Gastrocnemius medialis (tissue), 4 donors: ENCODE results near the gene ANAPC16. TPM values are rescaled to one million over a fixed set of nuclear protein-coding genes. Genes with fewer than 3 reads are reported as not detected.
"Not testable (repeated sequence)": the region's sequence is repeated elsewhere in the genome, so short reads cannot be mapped to it uniquely, and the experiment has no call there.

Experiments
- ATAC-seq, 2 donors: fragments of 150-250 bp; one replicate each; pipeline ENCODE4 v1.9.1; 2016
- DNase-seq, 2 donors: peaks; one replicate each; pipeline ENCODE4 v3.0.0-alpha.2; 2019
- H3K27ac ChIP-seq, 4 donors: fragments of 200-600 bp; sonication (generic); 1 replicate in 1 of 4; 2 replicates in 3 of 4; pipeline ENCODE4 v1.5.1; 2016 to 2018; ENCODE audit warnings: mild to moderate bottlenecking in 2 of 4, moderate library complexity in 1 of 4
- H3K27me3 ChIP-seq, 3 donors: fragments of 200-600 bp; sonication (generic) in 2 of 3; 1 replicate in 1 of 3; 2 replicates in 2 of 3; pipeline versions ENCODE4 v1.5.1 to v1.6.0; 2016 to 2019; ENCODE audit warnings: mild to moderate bottlenecking in 1 of 3, moderate library complexity in 1 of 3
- H3K36me3 ChIP-seq, 2 donors: fragments of 200-600 bp; sonication (generic) in 1 of 2; one replicate each; pipeline ENCODE4 v1.5.1; 2017 to 2018
- H3K4me1 ChIP-seq, 2 donors: fragments of 200-600 bp; sonication (generic) in 1 of 2; one replicate each; pipeline ENCODE4 v1.5.1; 2016 to 2017; ENCODE audit warnings: mild to moderate bottlenecking in 2 of 2
- H3K4me3 ChIP-seq, 4 donors: fragments of 200-600 bp; sonication (generic) in 3 of 4; 1 replicate in 1 of 4; 2 replicates in 3 of 4; pipeline ENCODE4 v1.5.1; 2016 to 2019; ENCODE audit warnings: mild to moderate bottlenecking in 2 of 4
- H3K9me3 ChIP-seq, 3 donors: fragments of 200-600 bp; sonication (generic) in 2 of 3; 1 replicate in 1 of 3; 2 replicates in 2 of 3; pipeline ENCODE4 v1.5.1; 2016 to 2019
- CTCF ChIP-seq, 5 experiments: fragments of 450-650 bp in 3 of 5; fragments of 200-600 bp in 2 of 5; sonication (generic) in 2 of 5; IDR thresholded peaks in 4 of 5; conservative IDR thresholded peaks in 1 of 5; 1 replicate in 4 of 5; 2 replicates in 1 of 5; pipeline ENCODE4 v1.5.1; 2016 to 2019; ENCODE audit warnings: antibody characterized with exemption in 5 of 5, mild to moderate bottlenecking in 3 of 5, moderate library complexity in 3 of 5
- POLR2A ChIP-seq, 2 donors: fragments of 450-650 bp; IDR thresholded peaks; one replicate each; pipeline ENCODE4 v1.6.1; 2017; ENCODE audit warnings: antibody characterized with exemption in 2 of 2, mild to moderate bottlenecking in 2 of 2, moderate library complexity in 2 of 2
- in situ Hi-C, 4 donors: fragments of 200-750 bp; cut with MboI; loops; one replicate each; pipeline versions ENCODE4 v1.15.0 to v1.8.0; 2017; ENCODE audit warnings: low sequenced_read_pairs in 4 of 4
- intact Hi-C: fragments of 100-400 bp; cut with DNase I; formaldehyde crosslinking; loops from one replicate; pipeline ENCODE4 v1.15.1; 2023; ENCODE audit warnings: low total_unique reads
- total RNA-seq, 4 donors: library from RNA; depleted of rRNA; stranded (reverse); fragments of >200 nt; gene quantifications; one replicate each; pipeline versions ENCODE4 v1.1.0 to v1.2.3, GENCODE V29; 2016

ANAPC16 gene
- total RNA-seq, 4 donors from 2014 or later: 70.9 to 168 (median 105) TPM

- no peak for TF ChIP-seq POLR2A (IDR thresholded peaks at IDR 0.05)
- TF ChIP-seq CTCF (IDR thresholded peaks at IDR 0.05 in 4 of 5, conservative IDR thresholded peaks at IDR 0.05 in 1 of 5): no peak
- DNase-seq (peak in 1 of 2 donors; percentile 67), ATAC-seq (peak; percentile 14 to 44)
- Histone ChIP-seq H3K27me3 (no peaks in the 10 kb centered on the region), H3K4me1 (peaks cover 54 to 75% of the 10 kb centered on the region in 2 donors), H3K9me3 (no peaks in the 10 kb centered on the region), H3K36me3 (peaks cover 0 to 5% of the 10 kb centered on the region in 2 donors), H3K27ac (peak overlapping the region; percentile 94 to 99 (median 98)), H3K4me3 (peak overlapping the region in 1 of 4 donors; percentile 0)
- in situ Hi-C loops (loop anchor here in 2 of 4 donors (10.0 to 25.0 kb wide), 2 partner anchors 51 to 114 kb away; partner anchors contain the start of gene DDIT4 (in 1 of the 2)), intact Hi-C loops (loop anchor here (1.0 to 5.0 kb wide), 3 partner anchors 25 to 113 kb away; no protein-coding TSS in a partner anchor)
Measured at GRCh38 chr10:72223743-72224101, 7.9 kb downstream of the ANAPC16 start.

GRCh38 chr10:72224191-72224590 is 8.4 kb downstream of the ANAPC16 start:
- intact Hi-C loops: loop anchor here (5.0 kb wide), 1 partner anchor 92 kb away; no protein-coding TSS in a partner anchor

GRCh38 chr10:72226418-72227027 is 10.7 kb downstream of the ANAPC16 start:
- Histone ChIP-seq H3K36me3 (peaks cover 0 to 6% of the 10 kb centered on the region in 2 donors), H3K27me3 (no peaks in the 10 kb centered on the region), H3K4me1 (peaks cover 63 to 82% of the 10 kb centered on the region in 2 donors), H3K4me3 (no peak overlapping the region), H3K27ac (peak overlapping the region; percentile 94 to 99 (median 98)), H3K9me3 (no peaks in the 10 kb centered on the region)
- no peak for DNase-seq
- no peak for ATAC-seq
- no peak for TF ChIP-seq POLR2A (IDR thresholded peaks at IDR 0.05)
- in situ Hi-C loops (loop anchor here in 2 of 4 donors (5.0 to 25.0 kb wide), 3 partner anchors 48 to 364 kb away; partner anchors contain the start of genes DDIT4 (in 1 of the 2) and PSAP (in 1 of the 2)), intact Hi-C loops (no loop called here)

More at GRCh38 chr10:72224191-72224590, 8.4 kb downstream of the ANAPC16 start:
- H3K36me3 ChIP-seq, H3K27me3 ChIP-seq, H3K4me3 ChIP-seq, DNase-seq, H3K9me3 ChIP-seq, ATAC-seq: not testable (repeated sequence)
- Histone ChIP-seq H3K27ac (peak overlapping the region; percentile 94 to 99 (median 98)), H3K4me1 (peaks cover 54 to 75% of the 10 kb centered on the region in 2 donors)
- in situ Hi-C loops: loop anchor here in 2 of 4 donors (10.0 to 25.0 kb wide), 2 partner anchors 51 to 113 kb away; partner anchors contain the start of gene DDIT4 (in 1 of the 2)

- H3K9me3 ChIP-seq: no peaks in the 10 kb centered on the region
- ATAC-seq: no peak
- no peaks in the 10 kb centered on the region for H3K27me3 ChIP-seq
- H3K4me3 ChIP-seq: no peak overlapping the region
- H3K4me1 ChIP-seq: peaks cover 63 to 81% of the 10 kb centered on the region in 2 donors
- peaks cover 0 to 8% of the 10 kb centered on the region in 2 donors for H3K36me3 ChIP-seq
- DNase-seq: no peak
- no peak for TF ChIP-seq POLR2A (IDR thresholded peaks at IDR 0.05)
- TF ChIP-seq CTCF (IDR thresholded peaks at IDR 0.05 in 4 of 5, conservative IDR thresholded peaks at IDR 0.05 in 1 of 5): no peak
- peak overlapping the region; percentile 94 to 99 (median 98) for H3K27ac ChIP-seq
- in situ Hi-C loops (loop anchor here in 2 of 4 donors (5.0 to 25.0 kb wide), 3 partner anchors 47 to 366 kb away; partner anchors contain the start of genes DDIT4 (in 1 of the 2) and PSAP (in 1 of the 2)), intact Hi-C loops (no loop called here)
Measured at GRCh38 chr10:72227826-72228225, 12.0 kb downstream of the ANAPC16 start.

GRCh38 chr10:72228318-72228751 is 12.5 kb downstream of the ANAPC16 start:
- no peak for TF ChIP-seq CTCF (IDR thresholded peaks at IDR 0.05 in 4 of 5, conservative IDR thresholded peaks at IDR 0.05 in 1 of 5)
- no peak for TF ChIP-seq POLR2A (IDR thresholded peaks at IDR 0.05)
- intact Hi-C loops (no loop called here), in situ Hi-C loops (loop anchor here in 2 of 4 donors (5.0 to 25.0 kb wide), 3 partner anchors 46 to 366 kb away; partner anchors contain the start of genes DDIT4 (in 1 of the 2) and PSAP (in 1 of the 2))
- Histone ChIP-seq H3K4me1 (peaks cover 63 to 81% of the 10 kb centered on the region in 2 donors), H3K4me3 (no peak overlapping the region), H3K36me3 (peaks cover 0 to 11% of the 10 kb centered on the region in 2 donors), H3K9me3 (no peaks in the 10 kb centered on the region), H3K27me3 (no peaks in the 10 kb centered on the region), H3K27ac (peak overlapping the region; percentile 94 to 99 (median 98))
- ATAC-seq (no peak), DNase-seq (no peak)
